GM12878 (cell line): ENCODE data around the gene TMEM225B.

ENCODE experiments used
- CTCF ChIP-seq, 3 experiments: IDR thresholded peaks in 2 of 3; conservative IDR thresholded peaks in 1 of 3; 2 replicates each; pipeline ENCODE4 v1.5.1; 2011; ENCODE audit warnings: low read depth in 3 of 3, low read length in 3 of 3, mild to moderate bottlenecking in 3 of 3, control low read depth in 2 of 3, moderate library complexity in 2 of 3, inconsistent platforms in 1 of 3, mixed read lengths in 1 of 3; ENCODE audit not compliant: control insufficient read depth in 2 of 3, insufficient read depth in 1 of 3; ENCODE audit errors: extremely low read depth in 1 of 3
- E4F1 ChIP-seq: fragments of 450-650 bp; IDR thresholded peaks from 2 replicates; pipeline ENCODE4 v1.6.1; 2018; ENCODE audit warnings: borderline replicate concordance, mild to moderate bottlenecking; ENCODE audit not compliant: partially characterized antibody
- IRF4 ChIP-seq: IDR thresholded peaks from 2 replicates; pipeline ENCODE4 v1.6.1; 2011; ENCODE audit warnings: low read depth, low read length
- POLR2A ChIP-seq: IDR thresholded peaks from 2 replicates; pipeline ENCODE4 v1.6.1; 2011; ENCODE audit warnings: low read depth, mild to moderate bottlenecking, low read length

DNA sequence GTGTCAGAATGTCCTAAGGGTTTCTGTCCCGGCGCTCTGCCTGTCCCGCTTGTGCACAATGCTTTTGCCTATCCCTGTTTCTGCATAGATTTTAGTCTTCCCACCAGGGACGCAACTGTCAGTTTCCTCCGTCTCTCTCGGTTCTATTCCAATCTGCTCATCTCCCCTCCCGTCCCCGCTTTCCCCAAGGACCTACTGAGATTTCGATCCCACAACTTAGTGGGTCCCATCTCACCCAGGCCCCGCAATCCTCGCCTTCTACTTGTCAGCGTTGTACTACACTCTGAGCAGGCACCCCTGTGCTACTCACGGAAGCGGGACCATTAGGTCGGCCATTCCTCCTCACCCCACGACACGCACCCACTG, 40.1 kb upstream of the TMEM225B start:
- no peak for TF ChIP-seq IRF4
- no peak for TF ChIP-seq E4F1
- TF ChIP-seq CTCF (IDR thresholded peaks at IDR 0.05 in 2 of 3, conservative IDR thresholded peaks at IDR 0.05 in 1 of 3; ENCODE audit: control insufficient read depth in 2 of 3, extremely low read depth in 1 of 3, insufficient read depth in 1 of 3, low read depth in 3 of 3, low read length in 3 of 3), result no peak
- TF ChIP-seq POLR2A, result no peak
